ENCODE results near the gene LIPN. TPM values are rescaled to one million over a fixed set of nuclear protein-coding genes. Genes with fewer than 3 reads are reported as not detected.

LIPN gene
- total and polyA plus RNA-seq, 2 experiments from 2014 or later: 0.17 TPM; not detected in 1

DNA sequence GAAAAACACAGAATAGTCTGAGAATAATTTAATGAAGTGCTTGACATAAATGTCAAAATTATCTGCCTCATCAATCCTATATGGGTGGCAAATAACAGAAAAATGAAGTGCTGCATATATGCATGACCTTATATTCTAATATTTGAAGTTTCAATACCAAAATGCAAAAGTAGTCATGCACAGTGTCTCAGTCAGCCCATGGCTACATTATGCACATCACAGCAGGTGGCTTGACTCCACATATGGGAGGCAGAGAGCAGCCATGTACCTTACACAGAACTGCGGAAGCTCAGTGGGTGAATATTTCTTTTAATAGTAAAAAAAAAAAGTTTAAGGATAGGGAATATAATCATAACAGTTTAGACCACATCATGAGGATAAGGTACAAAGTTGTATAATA lies 17.4 kb upstream of the LIPN start:
- no peak for DNase-seq (ENCODE audit: low spot score)
- H3K27me3 ChIP-seq: peaks cover 17% of the 10 kb centered on the region
- H3K27ac ChIP-seq: no peak overlapping the region
- H3K36me3 ChIP-seq (replicated peaks; ENCODE audit: insufficient read depth, low read depth): no peaks in the 10 kb centered on the region
- H4K20me1 ChIP-seq (ENCODE audit: insufficient read depth, poor library complexity, severe bottlenecking): no peaks in the 10 kb centered on the region
- no peaks in the 10 kb centered on the region for H3K9me3 ChIP-seq (ENCODE audit: low read depth)
- no peaks in the 10 kb centered on the region for H3K79me2 ChIP-seq
- no peak overlapping the region for H2AFZ ChIP-seq
- H3K4me2 ChIP-seq: no peak overlapping the region
- no peaks in the 10 kb centered on the region for H3K9me2 ChIP-seq (replicated peaks; ENCODE audit: insufficient read depth)
- no peak overlapping the region for H3K4me3 ChIP-seq
- 94% methylated on average over 1 of the region's 1 CpG for WGBS (ENCODE audit: low lambda C conversion rate, missing lambda C conversion rate)
- TF ChIP-seq EZH2phosphoT487 (IDR thresholded peaks at IDR 0.05; ENCODE audit: low read depth, severe bottlenecking, unreplicated experiment) (no peak), EZH2 (IDR thresholded peaks at IDR 0.05; ENCODE audit: borderline replicate concordance) (no peak)
- TF ChIP-seq, protein P1, sequence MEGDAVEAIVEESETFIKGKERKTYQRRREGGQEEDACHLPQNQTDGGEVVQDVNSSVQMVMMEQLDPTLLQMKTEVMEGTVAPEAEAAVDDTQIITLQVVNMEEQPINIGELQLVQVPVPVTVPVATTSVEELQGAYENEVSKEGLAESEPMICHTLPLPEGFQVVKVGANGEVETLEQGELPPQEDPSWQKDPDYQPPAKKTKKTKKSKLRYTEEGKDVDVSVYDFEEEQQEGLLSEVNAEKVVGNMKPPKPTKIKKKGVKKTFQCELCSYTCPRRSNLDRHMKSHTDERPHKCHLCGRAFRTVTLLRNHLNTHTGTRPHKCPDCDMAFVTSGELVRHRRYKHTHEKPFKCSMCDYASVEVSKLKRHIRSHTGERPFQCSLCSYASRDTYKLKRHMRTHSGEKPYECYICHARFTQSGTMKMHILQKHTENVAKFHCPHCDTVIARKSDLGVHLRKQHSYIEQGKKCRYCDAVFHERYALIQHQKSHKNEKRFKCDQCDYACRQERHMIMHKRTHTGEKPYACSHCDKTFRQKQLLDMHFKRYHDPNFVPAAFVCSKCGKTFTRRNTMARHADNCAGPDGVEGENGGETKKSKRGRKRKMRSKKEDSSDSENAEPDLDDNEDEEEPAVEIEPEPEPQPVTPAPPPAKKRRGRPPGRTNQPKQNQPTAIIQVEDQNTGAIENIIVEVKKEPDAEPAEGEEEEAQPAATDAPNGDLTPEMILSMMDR (IDR thresholded peaks at IDR 0.05; ENCODE audit: poor library complexity): no peak
- no peaks in the 10 kb centered on the region for H3K4me1 ChIP-seq (ENCODE audit: insufficient read depth)

DNA sequence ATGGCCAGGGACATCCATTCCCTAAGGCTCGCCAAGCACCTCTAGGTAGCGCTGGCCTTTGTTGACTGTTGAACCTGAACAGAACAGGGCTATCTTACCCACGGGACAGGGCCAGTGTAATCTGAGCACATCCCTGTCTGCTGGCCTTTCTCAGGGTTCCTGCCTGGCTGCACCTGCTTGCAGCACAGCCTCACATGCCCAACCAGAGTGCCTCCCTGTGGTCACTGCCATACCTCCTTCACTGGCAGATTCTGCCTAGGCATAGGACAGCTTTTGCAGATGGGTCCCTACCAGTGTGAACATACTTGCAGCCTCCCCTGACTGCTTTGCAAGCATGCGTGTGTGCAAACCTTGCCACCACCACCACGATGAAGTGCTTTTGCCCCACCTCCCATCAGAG lies 15.8 kb upstream of the LIPN start:
- H4K20me1 ChIP-seq (ENCODE audit: insufficient read depth, poor library complexity, severe bottlenecking): no peaks in the 10 kb centered on the region
- TF ChIP-seq, protein P1 (IDR thresholded peaks at IDR 0.05; ENCODE audit: poor library complexity): no peak
- TF ChIP-seq EZH2 (IDR thresholded peaks at IDR 0.05; ENCODE audit: borderline replicate concordance): no peak
- no peak for TF ChIP-seq EZH2phosphoT487 (IDR thresholded peaks at IDR 0.05; ENCODE audit: low read depth, severe bottlenecking, unreplicated experiment)
- H3K36me3 ChIP-seq (replicated peaks; ENCODE audit: insufficient read depth, low read depth): no peaks in the 10 kb centered on the region
- DNase-seq (ENCODE audit: low spot score): no peak
- 70% methylated on average over 5 of the region's 5 CpGs for WGBS (ENCODE audit: low lambda C conversion rate, missing lambda C conversion rate)
- no peak overlapping the region for H2AFZ ChIP-seq
- H3K9me3 ChIP-seq (ENCODE audit: low read depth): no peaks in the 10 kb centered on the region
- H3K27me3 ChIP-seq: peaks cover 10% of the 10 kb centered on the region
- no peaks in the 10 kb centered on the region for H3K4me1 ChIP-seq (ENCODE audit: insufficient read depth)
- no peak overlapping the region for H3K27ac ChIP-seq
- no peaks in the 10 kb centered on the region for H3K79me2 ChIP-seq
- H3K4me2 ChIP-seq: no peak overlapping the region
- no peak overlapping the region for H3K4me3 ChIP-seq
- no peaks in the 10 kb centered on the region for H3K9me2 ChIP-seq (replicated peaks; ENCODE audit: insufficient read depth)

DNA sequence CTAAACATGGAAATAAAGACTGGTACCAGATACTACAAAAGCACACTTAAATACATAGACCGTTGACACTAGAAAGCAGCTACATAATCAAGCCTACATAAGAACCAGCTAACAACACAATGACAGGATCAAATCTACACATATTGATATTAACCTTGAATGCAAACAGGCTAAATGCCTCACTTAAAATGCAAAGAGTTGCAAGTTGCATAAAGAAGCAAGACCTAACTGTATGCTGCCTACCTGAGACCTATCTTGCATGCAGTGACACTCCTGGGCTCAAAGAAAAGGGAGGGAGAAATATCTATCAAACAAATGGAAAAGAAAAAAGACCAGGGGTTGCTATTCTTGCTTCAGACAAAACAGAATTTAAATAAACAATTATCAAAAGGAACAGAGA lies 14.2 kb upstream of the LIPN start:
- Histone ChIP-seq H3K4me2 (no peak overlapping the region), H4K20me1 (ENCODE audit: insufficient read depth, poor library complexity, severe bottlenecking) (no peaks in the 10 kb centered on the region), H3K27me3 (peaks cover 6% of the 10 kb centered on the region), H3K9me2 (replicated peaks; ENCODE audit: insufficient read depth) (no peaks in the 10 kb centered on the region), H3K79me2 (no peaks in the 10 kb centered on the region), H3K9me3 (ENCODE audit: low read depth) (no peaks in the 10 kb centered on the region), H3K27ac (no peak overlapping the region), H3K36me3 (replicated peaks; ENCODE audit: insufficient read depth, low read depth) (no peaks in the 10 kb centered on the region), H3K4me3 (no peak overlapping the region), H2AFZ (no peak overlapping the region), H3K4me1 (ENCODE audit: insufficient read depth) (no peaks in the 10 kb centered on the region)
- TF ChIP-seq, protein P1 (IDR thresholded peaks at IDR 0.05; ENCODE audit: poor library complexity): no peak
- TF ChIP-seq EZH2 (IDR thresholded peaks at IDR 0.05; ENCODE audit: borderline replicate concordance) (no peak), EZH2phosphoT487 (IDR thresholded peaks at IDR 0.05; ENCODE audit: low read depth, severe bottlenecking, unreplicated experiment) (no peak)
- WGBS (ENCODE audit: low lambda C conversion rate, missing lambda C conversion rate): 89% methylated on average over 1 of the region's 1 CpG
- no peak for DNase-seq (ENCODE audit: low spot score)

DNA sequence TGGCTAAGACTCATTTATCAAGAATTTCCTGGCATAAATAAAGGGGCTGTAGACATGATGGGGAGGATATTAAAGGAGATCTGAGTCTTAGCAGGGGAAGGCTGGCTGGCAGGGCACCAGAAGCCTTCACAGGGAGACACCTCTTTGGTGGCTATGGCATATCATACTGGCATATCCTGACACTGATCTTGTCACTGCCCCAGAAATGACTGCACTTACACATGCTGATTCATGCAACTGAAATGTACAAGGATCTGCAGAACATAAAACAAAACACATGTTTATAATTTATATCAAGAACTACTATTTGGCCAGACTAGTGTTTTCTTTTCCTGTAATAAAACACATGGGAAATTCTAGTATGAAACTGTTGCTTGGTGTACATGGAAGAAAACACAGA lies 5.5 kb upstream of the LIPN start:
- no peaks in the 10 kb centered on the region for H3K27me3 ChIP-seq
- H3K4me2 ChIP-seq: no peak overlapping the region
- H3K9me3 ChIP-seq (ENCODE audit: low read depth): no peaks in the 10 kb centered on the region
- H3K27ac ChIP-seq: no peak overlapping the region
- no peak overlapping the region for H2AFZ ChIP-seq
- H3K4me3 ChIP-seq: no peak overlapping the region
- TF ChIP-seq EZH2 (IDR thresholded peaks at IDR 0.05; ENCODE audit: borderline replicate concordance) (no peak), EZH2phosphoT487 (IDR thresholded peaks at IDR 0.05; ENCODE audit: low read depth, severe bottlenecking, unreplicated experiment) (no peak)
- TF ChIP-seq, protein P1 (IDR thresholded peaks at IDR 0.05; ENCODE audit: poor library complexity): no peak
- no peaks in the 10 kb centered on the region for H3K79me2 ChIP-seq
- DNase-seq (ENCODE audit: low spot score): no peak
- H3K9me2 ChIP-seq (replicated peaks; ENCODE audit: insufficient read depth): no peaks in the 10 kb centered on the region
- no peaks in the 10 kb centered on the region for H4K20me1 ChIP-seq (ENCODE audit: insufficient read depth, poor library complexity, severe bottlenecking)
- no peaks in the 10 kb centered on the region for H3K36me3 ChIP-seq (replicated peaks; ENCODE audit: insufficient read depth, low read depth)
- no peaks in the 10 kb centered on the region for H3K4me1 ChIP-seq (ENCODE audit: insufficient read depth)

Measured in hepatocyte (in vitro differentiated cells).